GM12878 (cell line): ENCODE results near the gene CCDC88C. TPM values are rescaled to one million over a fixed set of nuclear protein-coding genes. Genes with fewer than 3 reads are reported as not detected.
A peak's percentile ranks its signal among the peaks of the same experiment; 100 is the strongest.

Experiments used
- GABPA ChIP-seq: IDR thresholded peaks from 2 replicates; pipeline ENCODE4 v1.6.1; 2014; ENCODE audit warnings: antibody characterized with exemption, low read depth, mild to moderate bottlenecking, inconsistent platforms
- POLR2A ChIP-seq: IDR thresholded peaks from 2 replicates; pipeline ENCODE4 v1.6.1; 2011; ENCODE audit warnings: low read depth, mild to moderate bottlenecking, low read length
- SPI1 ChIP-seq: IDR thresholded peaks from 2 replicates; pipeline ENCODE4 v1.6.1; 2011; ENCODE audit warnings: low read depth, mild to moderate bottlenecking, low read length, moderate library complexity, borderline replicate concordance; ENCODE audit not compliant: insufficient read depth
- polyA plus RNA-seq, 11 experiments: library from polyadenylated mRNA; depleted of rRNA in 4 of 11; unstranded in 6 of 11; stranded (reverse) in 5 of 11; fragments of >200 nt; fragmentation: Nextera tagmentation in 4 of 11; fragmentation: Illumina TruSeq in 1 of 11; extraction: Ambion mirVana in 4 of 11; extraction: Trizol in 1 of 11; gene quantifications; 1 replicate in 1 of 11; 2 replicates in 10 of 11; pipeline versions ENCODE4 v1.2.1 to v1.2.3, GENCODE V29; 2011 to 2016; ENCODE audit warnings: inconsistent platforms in 2 of 11, missing spikeins in 2 of 11, low read depth in 1 of 11
- total RNA-seq, 4 experiments: library from RNA; depleted of rRNA in 3 of 4; stranded (reverse); fragments of >200 nt in 3 of 4; fragmentation: Illumina TruSeq in 1 of 4; extraction: Trizol in 1 of 4; gene quantifications; 2 replicates each; pipeline versions ENCODE4 v1.2.1 to v1.2.3, GENCODE V29; 2013 to 2021
- TF ChIP-seq, protein P1 (sequence below): fragments of 150-350 bp; IDR thresholded peaks from 2 replicates; pipeline ENCODE4 v1.6.1; 2016; ENCODE audit warnings: low read depth, low read length
- TF ChIP-seq, protein P2 (sequence below): fragments of 150-350 bp; IDR thresholded peaks from 2 replicates; pipeline ENCODE4 v1.6.1; 2014; ENCODE audit warnings: mild to moderate bottlenecking, low read depth, low read length

The CCDC88C gene
- total and polyA plus RNA-seq, 10 of the 15 experiments (the other 5 are each of a cell fraction or from before 2014, with no cell fraction given): 4.0 to 79.6 (median 36.6) TPM

GRCh38 chr14:91317381-91318308, 100.0 kb downstream of the CCDC88C start (continued):
- TF ChIP-seq, protein P1, sequence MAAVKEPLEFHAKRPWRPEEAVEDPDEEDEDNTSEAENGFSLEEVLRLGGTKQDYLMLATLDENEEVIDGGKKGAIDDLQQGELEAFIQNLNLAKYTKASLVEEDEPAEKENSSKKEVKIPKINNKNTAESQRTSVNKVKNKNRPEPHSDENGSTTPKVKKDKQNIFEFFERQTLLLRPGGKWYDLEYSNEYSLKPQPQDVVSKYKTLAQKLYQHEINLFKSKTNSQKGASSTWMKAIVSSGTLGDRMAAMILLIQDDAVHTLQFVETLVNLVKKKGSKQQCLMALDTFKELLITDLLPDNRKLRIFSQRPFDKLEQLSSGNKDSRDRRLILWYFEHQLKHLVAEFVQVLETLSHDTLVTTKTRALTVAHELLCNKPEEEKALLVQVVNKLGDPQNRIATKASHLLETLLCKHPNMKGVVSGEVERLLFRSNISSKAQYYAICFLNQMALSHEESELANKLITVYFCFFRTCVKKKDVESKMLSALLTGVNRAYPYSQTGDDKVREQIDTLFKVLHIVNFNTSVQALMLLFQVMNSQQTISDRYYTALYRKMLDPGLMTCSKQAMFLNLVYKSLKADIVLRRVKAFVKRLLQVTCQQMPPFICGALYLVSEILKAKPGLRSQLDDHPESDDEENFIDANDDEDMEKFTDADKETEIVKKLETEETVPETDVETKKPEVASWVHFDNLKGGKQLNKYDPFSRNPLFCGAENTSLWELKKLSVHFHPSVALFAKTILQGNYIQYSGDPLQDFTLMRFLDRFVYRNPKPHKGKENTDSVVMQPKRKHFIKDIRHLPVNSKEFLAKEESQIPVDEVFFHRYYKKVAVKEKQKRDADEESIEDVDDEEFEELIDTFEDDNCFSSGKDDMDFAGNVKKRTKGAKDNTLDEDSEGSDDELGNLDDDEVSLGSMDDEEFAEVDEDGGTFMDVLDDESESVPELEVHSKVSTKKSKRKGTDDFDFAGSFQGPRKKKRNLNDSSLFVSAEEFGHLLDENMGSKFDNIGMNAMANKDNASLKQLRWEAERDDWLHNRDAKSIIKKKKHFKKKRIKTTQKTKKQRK: no peak
- TF ChIP-seq POLR2A: peak; percentile 57
- peak; percentile 53; the same call in 1 of the 2 replicates for TF ChIP-seq SPI1
- TF ChIP-seq, protein P2, sequence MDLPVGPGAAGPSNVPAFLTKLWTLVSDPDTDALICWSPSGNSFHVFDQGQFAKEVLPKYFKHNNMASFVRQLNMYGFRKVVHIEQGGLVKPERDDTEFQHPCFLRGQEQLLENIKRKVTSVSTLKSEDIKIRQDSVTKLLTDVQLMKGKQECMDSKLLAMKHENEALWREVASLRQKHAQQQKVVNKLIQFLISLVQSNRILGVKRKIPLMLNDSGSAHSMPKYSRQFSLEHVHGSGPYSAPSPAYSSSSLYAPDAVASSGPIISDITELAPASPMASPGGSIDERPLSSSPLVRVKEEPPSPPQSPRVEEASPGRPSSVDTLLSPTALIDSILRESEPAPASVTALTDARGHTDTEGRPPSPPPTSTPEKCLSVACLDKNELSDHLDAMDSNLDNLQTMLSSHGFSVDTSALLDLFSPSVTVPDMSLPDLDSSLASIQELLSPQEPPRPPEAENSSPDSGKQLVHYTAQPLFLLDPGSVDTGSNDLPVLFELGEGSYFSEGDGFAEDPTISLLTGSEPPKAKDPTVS: no peak
- TF ChIP-seq GABPA: no peak
